Mammary epithelial cell (primary cell): ENCODE data around the gene CARD6.

Experiments
- CTCF ChIP-seq, 2 donors: IDR thresholded peaks in 1 of 2; conservative IDR thresholded peaks in 1 of 2; 2 replicates each; pipeline ENCODE4 v1.5.1; 2011 to 2012; ENCODE audit warnings: inconsistent platforms in 2 of 2, low read length in 2 of 2, mild to moderate bottlenecking in 2 of 2, control low read depth in 1 of 2, low read depth in 1 of 2; ENCODE audit not compliant: insufficient read depth in 1 of 2; ENCODE audit errors: extremely low read depth in 1 of 2
- EZH2 ChIP-seq: IDR thresholded peaks from 2 replicates; pipeline ENCODE4 v1.6.1; 2012; ENCODE audit warnings: low read length, inconsistent platforms, borderline replicate concordance

- TF ChIP-seq CTCF (conservative IDR thresholded peaks at IDR 0.05 in 1 of 2, IDR thresholded peaks at IDR 0.05 in 1 of 2; ENCODE audit: extremely low read depth in 1 of 2, insufficient read depth in 1 of 2, low read depth in 1 of 2, low read length in 2 of 2) (no peak), EZH2 (no peak)
These were observed 3.1 kb upstream of the CARD6 start for GRCh38 chr5:40838086-40838485.
